ENCODE measurements around the gene RMND5A. TPM values are rescaled to one million over a fixed set of nuclear protein-coding genes. Genes with fewer than 3 reads are reported as not detected.
A peak's percentile ranks its signal among the peaks of the same experiment; 100 is the strongest.

Gene RMND5A
- total and polyA plus RNA-seq, 2 donors from 2014 or later = 13.9 to 33.6 TPM

DNA sequence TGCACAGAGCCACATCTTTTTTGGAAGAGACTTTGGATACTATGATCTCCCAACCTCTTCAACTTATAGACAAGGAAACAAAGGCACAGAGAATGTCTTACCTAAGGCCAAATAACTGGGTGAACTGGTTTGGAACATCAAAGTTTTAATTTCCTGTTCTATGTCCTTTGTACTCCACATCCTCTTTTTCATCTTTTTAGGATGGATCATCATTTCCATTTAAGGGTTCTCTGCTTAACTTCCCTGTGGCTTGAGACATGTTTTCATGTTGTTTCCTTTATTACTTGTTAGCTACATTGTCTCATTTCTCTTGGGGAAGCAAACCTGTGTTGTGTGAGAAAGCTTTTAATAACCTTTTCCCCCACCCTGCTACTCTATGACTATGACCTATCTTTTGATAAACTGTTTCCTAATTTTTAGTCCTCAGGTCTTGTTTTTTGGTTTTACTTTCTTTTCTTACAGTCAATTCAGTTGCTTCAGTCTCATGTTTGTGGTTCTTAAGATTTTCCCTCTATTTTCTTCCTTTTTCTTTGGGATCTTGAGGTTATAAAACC is 22.5 kb upstream of the RMND5A start:
- Histone ChIP-seq H3K4me3 (ENCODE audit: low read length in 3 of 3) (no peak overlapping the region), H3K9me3 (ENCODE audit: control insufficient read depth in 2 of 3, insufficient read depth in 1 of 3, low read length in 3 of 3) (peaks cover 0 to 6% (median 0%) of the 10 kb centered on the region in 3 donors), H3K27me3 (ENCODE audit: control insufficient read depth, insufficient read depth, low read length) (no peaks in the 10 kb centered on the region), H3K27ac (ENCODE audit: low read depth in 2 of 2, low read length in 2 of 2) (no peak overlapping the region), H3K4me1 (ENCODE audit: control insufficient read depth in 2 of 3, insufficient read depth in 2 of 3, low read depth in 1 of 3, low read length in 3 of 3) (no peaks in the 10 kb centered on the region), H3K36me3 (ENCODE audit: control insufficient read depth in 2 of 3, insufficient read depth in 3 of 3, low read length in 3 of 3) (no peaks in the 10 kb centered on the region), H3K9ac (ENCODE audit: low read length in 3 of 3) (no peak overlapping the region)
- no peak for DNase-seq
- no peak for FAIRE-seq
- TF ChIP-seq, protein P1, sequence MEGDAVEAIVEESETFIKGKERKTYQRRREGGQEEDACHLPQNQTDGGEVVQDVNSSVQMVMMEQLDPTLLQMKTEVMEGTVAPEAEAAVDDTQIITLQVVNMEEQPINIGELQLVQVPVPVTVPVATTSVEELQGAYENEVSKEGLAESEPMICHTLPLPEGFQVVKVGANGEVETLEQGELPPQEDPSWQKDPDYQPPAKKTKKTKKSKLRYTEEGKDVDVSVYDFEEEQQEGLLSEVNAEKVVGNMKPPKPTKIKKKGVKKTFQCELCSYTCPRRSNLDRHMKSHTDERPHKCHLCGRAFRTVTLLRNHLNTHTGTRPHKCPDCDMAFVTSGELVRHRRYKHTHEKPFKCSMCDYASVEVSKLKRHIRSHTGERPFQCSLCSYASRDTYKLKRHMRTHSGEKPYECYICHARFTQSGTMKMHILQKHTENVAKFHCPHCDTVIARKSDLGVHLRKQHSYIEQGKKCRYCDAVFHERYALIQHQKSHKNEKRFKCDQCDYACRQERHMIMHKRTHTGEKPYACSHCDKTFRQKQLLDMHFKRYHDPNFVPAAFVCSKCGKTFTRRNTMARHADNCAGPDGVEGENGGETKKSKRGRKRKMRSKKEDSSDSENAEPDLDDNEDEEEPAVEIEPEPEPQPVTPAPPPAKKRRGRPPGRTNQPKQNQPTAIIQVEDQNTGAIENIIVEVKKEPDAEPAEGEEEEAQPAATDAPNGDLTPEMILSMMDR (IDR thresholded peaks at IDR 0.05; ENCODE audit: borderline replicate concordance, extremely low read depth, insufficient read depth) = no peak
- intact Hi-C loops (cut with DNase I) = no loop called here

DNA sequence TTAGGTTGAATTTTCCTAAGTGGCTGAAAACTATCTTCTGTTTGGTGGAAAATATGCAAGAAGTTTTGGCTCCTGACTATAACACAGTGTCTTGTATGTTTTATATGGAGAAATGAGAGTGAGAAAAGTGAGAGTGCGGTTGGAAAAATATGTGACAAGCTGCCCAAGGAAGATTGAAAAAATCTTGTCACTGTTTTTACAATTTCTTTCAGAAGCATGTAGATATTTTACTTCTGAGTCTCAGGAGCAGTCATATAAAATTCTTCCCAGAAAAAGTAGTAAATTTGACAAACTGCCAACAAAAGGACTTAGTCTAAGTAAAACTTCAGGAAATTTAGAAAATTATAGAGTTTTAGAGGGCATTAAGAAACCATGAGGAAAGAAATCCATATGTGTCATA is 19.4 kb upstream of the RMND5A start:
- Histone ChIP-seq H3K4me1 (ENCODE audit: control insufficient read depth in 2 of 3, insufficient read depth in 2 of 3, low read depth in 1 of 3, low read length in 3 of 3) (peaks cover 0 to 3% (median 0%) of the 10 kb centered on the region in 3 donors), H3K36me3 (ENCODE audit: control insufficient read depth in 2 of 3, insufficient read depth in 3 of 3, low read length in 3 of 3) (no peaks in the 10 kb centered on the region), H3K9ac (ENCODE audit: low read length in 3 of 3) (no peak overlapping the region), H3K27me3 (ENCODE audit: control insufficient read depth, insufficient read depth, low read length) (no peaks in the 10 kb centered on the region), H3K9me3 (ENCODE audit: control insufficient read depth in 2 of 3, insufficient read depth in 1 of 3, low read length in 3 of 3) (no peaks in the 10 kb centered on the region), H3K27ac (ENCODE audit: low read depth in 2 of 2, low read length in 2 of 2) (no peak overlapping the region), H3K4me3 (ENCODE audit: low read length in 3 of 3) (no peak overlapping the region)
- DNase-seq (no peak), FAIRE-seq (no peak)
- intact Hi-C loops (cut with DNase I) = no loop called here
- TF ChIP-seq, protein P1 (IDR thresholded peaks at IDR 0.05; ENCODE audit: borderline replicate concordance, extremely low read depth, insufficient read depth) = no peak

DNA sequence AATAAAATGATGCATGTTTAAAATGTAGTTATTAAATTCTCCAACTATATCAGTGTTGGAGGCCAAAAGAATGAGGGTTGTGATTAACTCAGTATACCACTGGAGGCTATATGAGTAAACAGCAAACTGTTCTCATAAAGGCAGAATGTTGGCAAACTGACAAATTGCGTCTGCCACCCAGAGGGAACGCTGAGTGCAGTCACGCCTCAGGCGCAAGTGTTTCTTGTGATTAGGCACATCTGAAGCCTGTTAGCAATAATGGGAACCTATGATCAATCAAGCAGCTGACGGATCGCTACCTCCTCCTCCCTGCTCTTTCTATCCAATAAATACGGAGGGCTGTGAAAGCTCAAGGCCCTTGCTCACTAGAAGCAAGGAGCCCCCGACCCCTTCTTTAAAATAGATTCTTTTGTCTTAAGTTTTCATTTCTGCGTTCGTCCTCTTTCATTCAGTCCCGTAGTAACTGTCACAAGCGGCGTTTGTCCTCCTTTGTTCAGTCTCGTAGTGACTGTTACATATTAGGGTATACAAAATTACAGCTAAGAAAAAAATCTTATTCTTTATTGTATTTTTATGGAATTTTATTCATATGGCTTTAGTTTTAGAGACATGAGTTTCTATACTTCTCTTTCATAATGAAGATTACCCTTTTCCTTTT is 16.3 kb upstream of the RMND5A start:
- FAIRE-seq (no peak), DNase-seq (peak in 2 of 5 donors; percentile 35 to 53)
- Histone ChIP-seq H3K9me3 (ENCODE audit: control insufficient read depth in 2 of 3, insufficient read depth in 1 of 3, low read length in 3 of 3) (no peaks in the 10 kb centered on the region), H3K4me1 (ENCODE audit: control insufficient read depth in 2 of 3, insufficient read depth in 2 of 3, low read depth in 1 of 3, low read length in 3 of 3) (peaks cover 0 to 3% (median 0%) of the 10 kb centered on the region in 3 donors), H3K27ac (ENCODE audit: low read depth in 2 of 2, low read length in 2 of 2) (no peak overlapping the region), H3K4me3 (ENCODE audit: low read length in 3 of 3) (no peak overlapping the region), H3K27me3 (ENCODE audit: control insufficient read depth, insufficient read depth, low read length) (no peaks in the 10 kb centered on the region), H3K36me3 (ENCODE audit: control insufficient read depth in 2 of 3, insufficient read depth in 3 of 3, low read length in 3 of 3) (no peaks in the 10 kb centered on the region), H3K9ac (ENCODE audit: low read length in 3 of 3) (no peak overlapping the region)
- intact Hi-C loops (cut with DNase I) = no loop called here
- TF ChIP-seq, protein P1 (IDR thresholded peaks at IDR 0.05; ENCODE audit: borderline replicate concordance, extremely low read depth, insufficient read depth) = no peak
